Caco-2 (cell line): ENCODE data around the gene KLHL26. TPM values are rescaled to one million over a fixed set of nuclear protein-coding genes. Genes with fewer than 3 reads are reported as not detected.

Experiments
- BruUV-seq: library from RNA; stranded (reverse); fragments of 400-500 nt; replicated peaks from 2 replicates; lab custom pipeline; 2021; lab: Mats Ljungman, UMichigan
- CTCF ChIA-PET: fragments of 300-600 bp; sonication (Branson Sonifier 250); formaldehyde crosslinking; loops from one replicate; lab custom pipeline; 2022; ENCODE audit warnings: antibody characterized with exemption; lab: Charles Lee
- POLR2A ChIA-PET: fragments of 300-600 bp; sonication (Branson Sonifier 250); formaldehyde crosslinking; loops from one replicate; lab custom pipeline; 2022; ENCODE audit warnings: antibody characterized with exemption; lab: Charles Lee
- DNase-seq, 2 experiments: peaks; one replicate each; pipeline versions ENCODE4 v3.0.0 to v3.0.0-alpha.2; 2020 to 2022
- H3K27me3 ChIP-seq: replicated peaks from 2 replicates; pipeline ENCODE4 v1.6.0; 2011; ENCODE audit warnings: low read length; ENCODE audit not compliant: control insufficient read depth, insufficient read depth
- H3K36me3 ChIP-seq: 2 replicates; pipeline ENCODE4 v1.5.1; 2011; ENCODE audit warnings: low read length; ENCODE audit not compliant: control insufficient read depth, insufficient read depth
- H3K4me1 ChIP-seq: fragments of 250-450 bp; sonication (Bioruptor Pico); 2 replicates; pipeline ENCODE4 v1.5.1; 2020; ENCODE audit warnings: mild to moderate bottlenecking
- H3K4me3 ChIP-seq: 2 replicates; pipeline ENCODE4 v1.5.1; 2011; ENCODE audit warnings: low read depth, mild to moderate bottlenecking, control low read depth, low read length
- H3K9me3 ChIP-seq: fragments of 250-450 bp; sonication (Bioruptor Pico); 2 replicates; pipeline ENCODE4 v1.5.1; 2020; ENCODE audit warnings: mild to moderate bottlenecking, moderate library complexity
- H3K27ac Mint-ChIP-seq: one replicate; pipeline ENCODE4 v1.8.0; 2022; ENCODE audit warnings: mixed read lengths; ENCODE audit not compliant: unreplicated experiment
- H3K27me3 Mint-ChIP-seq: one replicate; pipeline ENCODE4 v1.8.0; 2022; ENCODE audit warnings: mixed read lengths; ENCODE audit not compliant: insufficient read depth, unreplicated experiment
- H3K36me3 Mint-ChIP-seq: one replicate; pipeline ENCODE4 v1.8.0; 2022; ENCODE audit warnings: mild to moderate bottlenecking, mixed read lengths; ENCODE audit not compliant: insufficient read depth, unreplicated experiment
- H3K4me1 Mint-ChIP-seq: one replicate; pipeline ENCODE4 v1.8.0; 2022; ENCODE audit warnings: low read depth, mixed read lengths; ENCODE audit not compliant: unreplicated experiment
- H3K4me3 Mint-ChIP-seq: one replicate; pipeline ENCODE4 v1.8.0; 2022; ENCODE audit warnings: mild to moderate bottlenecking, moderate library complexity, mixed read lengths; ENCODE audit not compliant: unreplicated experiment
- H3K9me3 Mint-ChIP-seq: one replicate; pipeline ENCODE4 v1.8.0; 2022; ENCODE audit warnings: mixed read lengths; ENCODE audit not compliant: unreplicated experiment
- intact Hi-C: fragments of 100-400 bp; cut with micrococcal nuclease; formaldehyde crosslinking; loops from one replicate; pipeline ENCODE4 v1.10.0; 2022; ENCODE audit not compliant: unreplicated experiment
- total RNA-seq: library from RNA; stranded (reverse); gene quantifications from 2 replicates; pipeline ENCODE4 v1.2.3, GENCODE V29; 2022
- TF ChIP-seq, protein P1 (sequence below), 2 experiments: fragments of 200-600 bp in 1 of 2; IDR thresholded peaks; 1 replicate in 1 of 2; 2 replicates in 1 of 2; pipeline versions ENCODE4 v1.5.1 to v1.8.0; 2011 to 2022; ENCODE audit warnings: antibody characterized with exemption in 1 of 2, control low read depth in 1 of 2, inconsistent platforms in 1 of 2, low read depth in 1 of 2, low read length in 1 of 2, mild to moderate bottlenecking in 1 of 2, moderate library complexity in 1 of 2; ENCODE audit not compliant: insufficient read depth in 1 of 2, severe bottlenecking in 1 of 2, unreplicated experiment in 1 of 2

The KLHL26 gene
- total RNA-seq, 1 experiment from 2014 or later: 9.8 TPM

DNA sequence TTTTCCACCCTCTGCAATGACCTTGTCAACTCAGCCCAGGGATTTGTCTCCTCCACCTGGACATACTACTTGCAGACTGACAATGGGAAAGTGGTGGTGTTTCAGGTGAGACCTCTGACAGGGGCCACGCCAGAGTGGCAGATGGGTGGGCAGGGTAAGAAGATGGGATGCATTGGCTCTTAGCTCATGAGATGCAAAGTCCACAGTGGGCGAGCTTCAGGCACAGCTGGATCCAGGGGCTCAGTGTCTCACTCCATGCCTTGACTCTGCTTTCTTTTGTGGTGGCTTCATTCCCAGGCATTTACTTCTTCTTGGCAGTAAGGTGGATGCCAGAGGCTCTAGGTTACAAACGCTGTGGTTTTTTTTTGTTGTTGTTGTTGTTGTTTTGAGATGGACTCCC lies 20.8 kb upstream of the KLHL26 start:
- H3K27ac Mint-ChIP-seq: no peak overlapping the region
- H3K27me3 ChIP-seq: peaks cover 10% of the 10 kb centered on the region
- no peak overlapping the region for H3K4me3 ChIP-seq
- peaks cover 4% of the 10 kb centered on the region for H3K36me3 Mint-ChIP-seq
- H3K9me3 ChIP-seq: no peaks in the 10 kb centered on the region
- no peak for DNase-seq
- POLR2A ChIA-PET: no interaction called here
- no TSS peak for BruUV-seq
- peaks cover 16% of the 10 kb centered on the region for H3K27me3 Mint-ChIP-seq
- intact Hi-C loops: no loop called here
- H3K36me3 ChIP-seq: no peaks in the 10 kb centered on the region
- peaks cover 13% of the 10 kb centered on the region for H3K4me1 ChIP-seq
- peaks cover 11% of the 10 kb centered on the region for H3K4me1 Mint-ChIP-seq
- H3K4me3 Mint-ChIP-seq: no peak overlapping the region
- H3K9me3 Mint-ChIP-seq: no peaks in the 10 kb centered on the region
- TF ChIP-seq, protein P1, sequence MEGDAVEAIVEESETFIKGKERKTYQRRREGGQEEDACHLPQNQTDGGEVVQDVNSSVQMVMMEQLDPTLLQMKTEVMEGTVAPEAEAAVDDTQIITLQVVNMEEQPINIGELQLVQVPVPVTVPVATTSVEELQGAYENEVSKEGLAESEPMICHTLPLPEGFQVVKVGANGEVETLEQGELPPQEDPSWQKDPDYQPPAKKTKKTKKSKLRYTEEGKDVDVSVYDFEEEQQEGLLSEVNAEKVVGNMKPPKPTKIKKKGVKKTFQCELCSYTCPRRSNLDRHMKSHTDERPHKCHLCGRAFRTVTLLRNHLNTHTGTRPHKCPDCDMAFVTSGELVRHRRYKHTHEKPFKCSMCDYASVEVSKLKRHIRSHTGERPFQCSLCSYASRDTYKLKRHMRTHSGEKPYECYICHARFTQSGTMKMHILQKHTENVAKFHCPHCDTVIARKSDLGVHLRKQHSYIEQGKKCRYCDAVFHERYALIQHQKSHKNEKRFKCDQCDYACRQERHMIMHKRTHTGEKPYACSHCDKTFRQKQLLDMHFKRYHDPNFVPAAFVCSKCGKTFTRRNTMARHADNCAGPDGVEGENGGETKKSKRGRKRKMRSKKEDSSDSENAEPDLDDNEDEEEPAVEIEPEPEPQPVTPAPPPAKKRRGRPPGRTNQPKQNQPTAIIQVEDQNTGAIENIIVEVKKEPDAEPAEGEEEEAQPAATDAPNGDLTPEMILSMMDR (IDR thresholded peaks at IDR 0.05; ENCODE audit: insufficient read depth in 1 of 2, low read depth in 1 of 2, low read length in 1 of 2, severe bottlenecking in 1 of 2, unreplicated experiment in 1 of 2): no peak
- CTCF ChIA-PET: no interaction called here

DNA sequence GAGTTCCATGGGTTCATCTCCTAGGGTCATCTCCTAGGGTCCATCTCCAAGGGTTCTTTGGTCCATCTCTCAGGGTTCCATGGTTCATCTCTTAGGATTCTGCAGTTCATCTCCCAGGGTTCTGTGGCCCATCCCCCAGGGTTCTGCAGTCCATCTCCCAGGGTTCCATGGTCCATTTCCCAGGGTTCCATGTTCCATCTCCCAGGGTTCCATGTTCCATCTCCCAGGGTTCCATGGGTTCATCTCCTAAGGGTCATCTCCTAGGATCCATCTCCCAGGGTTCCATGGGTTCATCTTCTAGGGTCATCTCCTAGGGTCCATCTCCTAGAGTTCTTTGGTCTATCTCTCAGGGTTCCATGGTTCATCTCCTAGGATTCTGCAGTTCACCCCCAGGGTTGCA lies 19.3 kb upstream of the KLHL26 start:
- intact Hi-C loops: no loop called here
- no peak for DNase-seq
- POLR2A ChIA-PET: no interaction called here
- Histone ChIP-seq H3K36me3 (no peaks in the 10 kb centered on the region), H3K4me3 (no peak overlapping the region), H3K27me3 (no peaks in the 10 kb centered on the region; the same call in none of the 2 replicates), H3K4me1 (peaks cover under 1% of the 10 kb centered on the region; the same call in 1 of the 2 replicates), H3K9me3 (no peaks in the 10 kb centered on the region)
- H3K9me3 Mint-ChIP-seq: no peaks in the 10 kb centered on the region
- H3K27me3 Mint-ChIP-seq: peaks cover 9% of the 10 kb centered on the region
- CTCF ChIA-PET: no interaction called here
- no TSS peak for BruUV-seq
- H3K36me3 Mint-ChIP-seq: peaks cover 4% of the 10 kb centered on the region
- H3K27ac Mint-ChIP-seq: no peak overlapping the region
- TF ChIP-seq, protein P1 (IDR thresholded peaks at IDR 0.05; ENCODE audit: insufficient read depth in 1 of 2, low read depth in 1 of 2, low read length in 1 of 2, severe bottlenecking in 1 of 2, unreplicated experiment in 1 of 2): no peak
- peaks cover 2% of the 10 kb centered on the region for H3K4me1 Mint-ChIP-seq
- H3K4me3 Mint-ChIP-seq: no peak overlapping the region

- H3K9me3 Mint-ChIP-seq: no peaks in the 10 kb centered on the region
- intact Hi-C loops: no loop called here
- Histone ChIP-seq H3K27me3 (no peaks in the 10 kb centered on the region; the same call in none of the 2 replicates), H3K4me3 (no peak overlapping the region), H3K9me3 (no peaks in the 10 kb centered on the region), H3K4me1 (no peaks in the 10 kb centered on the region), H3K36me3 (no peaks in the 10 kb centered on the region)
- peaks cover 9% of the 10 kb centered on the region for H3K27me3 Mint-ChIP-seq
- peaks cover 4% of the 10 kb centered on the region for H3K36me3 Mint-ChIP-seq
- H3K4me3 Mint-ChIP-seq: no peak overlapping the region
- CTCF ChIA-PET: no interaction called here
- TF ChIP-seq, protein P1 (IDR thresholded peaks at IDR 0.05; ENCODE audit: insufficient read depth in 1 of 2, low read depth in 1 of 2, low read length in 1 of 2, severe bottlenecking in 1 of 2, unreplicated experiment in 1 of 2): no peak
- DNase-seq: no peak
- no TSS peak for BruUV-seq
- H3K4me1 Mint-ChIP-seq: no peaks in the 10 kb centered on the region
- POLR2A ChIA-PET: no interaction called here
- no peak overlapping the region for H3K27ac Mint-ChIP-seq
Measured at GRCh38 chr19:18618236-18618635, 18.6 kb upstream of the KLHL26 start.
